GM12872 (cell line): ENCODE results near the gene CXCL13.

Source experiments
- TF ChIP-seq, protein P1 (sequence below): IDR thresholded peaks from 3 replicates; pipeline ENCODE4 v1.5.1; 2011; ENCODE audit warnings: low read depth, mild to moderate bottlenecking, low read length, moderate library complexity; ENCODE audit not compliant: insufficient read depth

The CXCL13 gene

DNA sequence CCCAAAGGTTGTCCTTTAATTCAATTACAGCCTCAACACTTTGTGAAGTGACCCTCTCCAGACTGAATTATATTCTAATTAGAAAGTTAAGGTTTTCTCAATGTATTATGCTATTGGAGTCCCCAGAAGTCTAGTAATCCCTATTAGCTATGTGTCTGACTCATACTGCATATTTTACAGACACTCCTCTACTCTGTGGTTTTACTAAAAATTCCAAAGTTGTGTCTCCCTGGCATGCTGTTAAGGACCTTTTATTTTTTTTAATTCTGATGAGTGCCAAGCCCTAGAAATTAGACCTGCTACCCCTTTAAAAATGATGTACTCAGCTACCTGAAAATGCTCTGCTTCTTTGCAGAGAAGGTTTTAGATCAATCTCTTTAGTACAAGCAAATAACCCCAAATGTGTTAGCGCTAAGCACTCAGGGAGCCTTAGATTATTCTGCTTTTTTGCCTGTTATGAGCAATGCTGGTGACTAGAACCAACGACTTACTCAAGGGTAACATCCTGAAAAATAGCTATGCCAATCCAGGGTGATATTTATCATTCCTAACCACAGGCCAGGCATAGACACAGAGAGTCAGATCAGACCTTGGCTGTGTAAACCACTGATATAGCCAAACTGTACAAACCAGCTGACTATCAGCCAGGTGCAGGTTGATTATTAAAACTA, 26.1 kb upstream of the CXCL13 start:
- TF ChIP-seq, protein P1, sequence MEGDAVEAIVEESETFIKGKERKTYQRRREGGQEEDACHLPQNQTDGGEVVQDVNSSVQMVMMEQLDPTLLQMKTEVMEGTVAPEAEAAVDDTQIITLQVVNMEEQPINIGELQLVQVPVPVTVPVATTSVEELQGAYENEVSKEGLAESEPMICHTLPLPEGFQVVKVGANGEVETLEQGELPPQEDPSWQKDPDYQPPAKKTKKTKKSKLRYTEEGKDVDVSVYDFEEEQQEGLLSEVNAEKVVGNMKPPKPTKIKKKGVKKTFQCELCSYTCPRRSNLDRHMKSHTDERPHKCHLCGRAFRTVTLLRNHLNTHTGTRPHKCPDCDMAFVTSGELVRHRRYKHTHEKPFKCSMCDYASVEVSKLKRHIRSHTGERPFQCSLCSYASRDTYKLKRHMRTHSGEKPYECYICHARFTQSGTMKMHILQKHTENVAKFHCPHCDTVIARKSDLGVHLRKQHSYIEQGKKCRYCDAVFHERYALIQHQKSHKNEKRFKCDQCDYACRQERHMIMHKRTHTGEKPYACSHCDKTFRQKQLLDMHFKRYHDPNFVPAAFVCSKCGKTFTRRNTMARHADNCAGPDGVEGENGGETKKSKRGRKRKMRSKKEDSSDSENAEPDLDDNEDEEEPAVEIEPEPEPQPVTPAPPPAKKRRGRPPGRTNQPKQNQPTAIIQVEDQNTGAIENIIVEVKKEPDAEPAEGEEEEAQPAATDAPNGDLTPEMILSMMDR: no peak

GRCh38 chr4:77581724-77582123, 23.9 kb upstream of the CXCL13 start:
- TF ChIP-seq, protein P1: no peak

- TF ChIP-seq, protein P1: no peak
Observed at GRCh38 chr4:77582156-77582555, 23.5 kb upstream of the CXCL13 start.

GRCh38 chr4:77582711-77583110, 22.9 kb upstream of the CXCL13 start:
- TF ChIP-seq, protein P1: no peak

DNA sequence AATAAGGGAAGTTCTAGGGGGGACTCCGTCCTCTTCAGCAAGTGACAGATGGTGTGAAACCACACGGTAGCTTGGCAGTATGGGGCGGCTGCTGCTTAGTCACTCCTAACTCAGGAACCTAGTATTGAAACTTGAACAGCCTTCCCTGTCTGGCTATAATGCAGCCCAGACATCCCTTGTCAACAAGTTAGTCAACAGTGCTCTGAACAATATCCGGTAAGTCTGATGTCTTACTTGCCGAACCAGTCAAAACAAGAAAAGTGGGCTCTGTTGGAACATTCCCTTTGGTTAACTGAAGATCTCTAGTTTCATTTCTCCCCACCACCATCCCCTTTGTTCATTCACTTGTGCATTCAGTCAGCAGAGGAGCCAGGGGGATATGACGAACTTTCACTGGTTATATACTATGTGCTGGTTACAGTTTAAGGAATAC, 18.7 kb upstream of the CXCL13 start:
- TF ChIP-seq, protein P1: no peak

GRCh38 chr4:77590482-77590881, 15.1 kb upstream of the CXCL13 start:
- TF ChIP-seq, protein P1: no peak

- TF ChIP-seq, protein P1: no peak
Observed at GRCh38 chr4:77591532-77591931, 14.1 kb upstream of the CXCL13 start.
